ENCODE measurements around the gene RNF121. TPM values are rescaled to one million over a fixed set of nuclear protein-coding genes. Genes with fewer than 3 reads are reported as not detected.
A peak's percentile ranks its signal among the peaks of the same experiment; 100 is the strongest.

RNF121 gene
- total RNA-seq, 6 donors from 2014 or later, result 16.0 to 112 (median 28.3) TPM

DNA sequence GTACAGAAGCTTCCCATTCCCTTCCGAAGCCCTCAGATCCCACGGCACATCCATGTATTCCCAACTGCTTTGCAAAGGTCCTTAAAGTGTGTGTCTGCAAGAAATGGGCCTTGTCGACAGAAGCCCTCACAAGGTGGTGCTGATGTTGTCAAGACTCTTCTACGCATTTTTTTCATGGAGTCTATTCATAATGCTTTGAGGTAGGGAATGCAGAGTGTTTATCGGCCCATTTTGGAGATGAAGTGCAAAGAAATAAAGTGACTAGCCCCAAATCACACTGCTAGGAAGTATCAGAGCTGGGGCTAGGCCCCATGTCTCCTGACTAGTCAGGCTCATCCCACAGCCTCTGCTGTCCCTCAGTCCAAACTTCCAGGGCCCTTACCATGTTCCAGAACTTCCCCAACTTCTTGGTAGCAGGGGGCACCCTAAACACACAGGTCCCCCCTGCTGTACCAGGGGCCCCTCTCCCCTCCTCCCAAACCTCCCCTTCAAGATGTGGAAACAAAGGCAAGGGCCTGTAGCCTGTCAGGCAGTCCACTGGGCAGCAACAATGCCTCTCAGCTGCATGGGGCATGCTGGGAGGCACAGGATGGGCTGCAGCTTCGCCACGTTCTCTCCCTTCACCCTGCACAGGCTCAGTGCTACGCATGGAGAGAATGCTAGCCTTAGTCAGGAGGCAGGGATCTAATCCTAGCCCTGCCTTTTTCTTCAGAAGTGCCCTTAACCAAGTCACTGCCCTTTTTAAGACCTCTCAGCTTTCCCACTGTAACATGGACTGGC is 77.7 kb downstream of the RNF121 start:
- Histone ChIP-seq H3K9me3 (no peaks in the 10 kb centered on the region), H3K4me3 (no peak overlapping the region), H3K27me3 (no peaks in the 10 kb centered on the region), H3K4me1 (peaks cover 0 to 3% (median 0%) of the 10 kb centered on the region in 4 donors), H3K36me3 (peaks cover 78 to 100% (median 97%) of the 10 kb centered on the region in 4 donors), H3K27ac (no peak overlapping the region)
- DNase-seq (no peak), ATAC-seq (ENCODE audit: low FRiP score in 2 of 2) (no peak)
- no peak for TF ChIP-seq POLR2A (IDR thresholded peaks at IDR 0.05)
- TF ChIP-seq POLR2AphosphoS5 (IDR thresholded peaks at IDR 0.05), result no peak
- TF ChIP-seq, protein P1, sequence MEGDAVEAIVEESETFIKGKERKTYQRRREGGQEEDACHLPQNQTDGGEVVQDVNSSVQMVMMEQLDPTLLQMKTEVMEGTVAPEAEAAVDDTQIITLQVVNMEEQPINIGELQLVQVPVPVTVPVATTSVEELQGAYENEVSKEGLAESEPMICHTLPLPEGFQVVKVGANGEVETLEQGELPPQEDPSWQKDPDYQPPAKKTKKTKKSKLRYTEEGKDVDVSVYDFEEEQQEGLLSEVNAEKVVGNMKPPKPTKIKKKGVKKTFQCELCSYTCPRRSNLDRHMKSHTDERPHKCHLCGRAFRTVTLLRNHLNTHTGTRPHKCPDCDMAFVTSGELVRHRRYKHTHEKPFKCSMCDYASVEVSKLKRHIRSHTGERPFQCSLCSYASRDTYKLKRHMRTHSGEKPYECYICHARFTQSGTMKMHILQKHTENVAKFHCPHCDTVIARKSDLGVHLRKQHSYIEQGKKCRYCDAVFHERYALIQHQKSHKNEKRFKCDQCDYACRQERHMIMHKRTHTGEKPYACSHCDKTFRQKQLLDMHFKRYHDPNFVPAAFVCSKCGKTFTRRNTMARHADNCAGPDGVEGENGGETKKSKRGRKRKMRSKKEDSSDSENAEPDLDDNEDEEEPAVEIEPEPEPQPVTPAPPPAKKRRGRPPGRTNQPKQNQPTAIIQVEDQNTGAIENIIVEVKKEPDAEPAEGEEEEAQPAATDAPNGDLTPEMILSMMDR (IDR thresholded peaks at IDR 0.05), result no peak
- no peak for TF ChIP-seq EP300 (IDR thresholded peaks at IDR 0.05)
- WGBS, 2 donors, result 91 to 92% methylated on average over 7 to 8 of the region's 8 CpGs

DNA sequence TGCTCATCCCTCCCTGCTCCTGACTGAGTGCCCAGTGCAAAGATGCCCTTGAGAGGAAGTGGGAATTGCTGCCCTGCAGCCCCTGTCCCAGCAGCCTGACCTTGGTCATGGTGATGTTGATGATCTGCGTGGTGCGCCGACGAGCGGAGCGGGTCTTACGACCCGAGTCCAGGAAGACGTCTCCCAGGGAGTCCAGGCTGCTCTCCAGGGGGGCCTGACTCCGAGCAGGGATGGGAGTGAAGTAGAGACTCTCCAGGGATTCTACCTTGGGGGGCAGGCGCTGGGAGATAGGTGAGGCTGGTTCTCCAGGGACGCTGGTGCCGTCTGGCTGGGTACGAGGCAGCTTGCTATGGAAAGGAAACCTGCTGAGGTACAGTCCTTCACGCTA is 78.2 kb downstream of the RNF121 start:
- WGBS, 2 donors, result 93% methylated on average over 12 to 14 of the region's 15 CpGs
- H3K36me3 ChIP-seq, result peaks cover 77 to 100% (median 98%) of the 10 kb centered on the region in 4 donors
- H3K4me1 ChIP-seq, result no peaks in the 10 kb centered on the region
- no peak overlapping the region for H3K4me3 ChIP-seq
- no peaks in the 10 kb centered on the region for H3K27me3 ChIP-seq
- no peak overlapping the region for H3K27ac ChIP-seq
- peak in 1 of 2 donors; percentile 48 for DNase-seq
- TF ChIP-seq POLR2AphosphoS5 (IDR thresholded peaks at IDR 0.05) (no peak), POLR2A (IDR thresholded peaks at IDR 0.05) (no peak), EP300 (IDR thresholded peaks at IDR 0.05) (no peak)
- TF ChIP-seq, protein P1 (IDR thresholded peaks at IDR 0.05), result no peak
- H3K9me3 ChIP-seq, result no peaks in the 10 kb centered on the region
- no peak for ATAC-seq (ENCODE audit: low FRiP score in 2 of 2)

DNA sequence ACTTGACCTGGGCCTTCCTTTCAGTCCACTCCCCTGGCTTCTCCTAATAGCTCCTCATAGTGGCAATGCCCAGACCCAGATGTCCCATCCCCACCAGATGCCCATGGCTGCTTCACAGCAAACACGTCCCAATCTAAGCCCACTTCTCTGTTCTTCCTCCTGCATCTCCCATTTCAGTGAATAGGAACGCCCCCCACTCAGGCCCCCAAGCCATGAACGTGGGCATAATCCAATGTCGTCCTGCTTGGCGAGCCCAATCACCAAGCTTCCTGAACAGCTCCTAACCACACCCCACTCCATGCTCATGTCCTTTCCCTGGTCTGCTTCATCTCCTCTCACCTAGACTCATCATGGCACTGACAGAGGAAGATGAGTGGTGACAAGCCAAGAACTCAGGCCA is 78.7 kb downstream of the RNF121 start:
- no peak for DNase-seq
- peaks cover 76 to 100% (median 98%) of the 10 kb centered on the region in 4 donors for H3K36me3 ChIP-seq
- 85 to 94% methylated on average over 5 of the region's 5 CpGs for WGBS, 2 donors
- H3K4me3 ChIP-seq, result no peak overlapping the region
- H3K9me3 ChIP-seq, result no peaks in the 10 kb centered on the region
- TF ChIP-seq EP300 (IDR thresholded peaks at IDR 0.05), result no peak
- TF ChIP-seq POLR2A (IDR thresholded peaks at IDR 0.05), result no peak
- TF ChIP-seq POLR2AphosphoS5 (IDR thresholded peaks at IDR 0.05), result no peak
- TF ChIP-seq, protein P1 (IDR thresholded peaks at IDR 0.05), result no peak
- no peak overlapping the region for H3K27ac ChIP-seq
- no peak for ATAC-seq (ENCODE audit: low FRiP score in 2 of 2)
- H3K27me3 ChIP-seq, result no peaks in the 10 kb centered on the region
- peaks cover 0 to 3% (median 0%) of the 10 kb centered on the region in 4 donors for H3K4me1 ChIP-seq

DNA sequence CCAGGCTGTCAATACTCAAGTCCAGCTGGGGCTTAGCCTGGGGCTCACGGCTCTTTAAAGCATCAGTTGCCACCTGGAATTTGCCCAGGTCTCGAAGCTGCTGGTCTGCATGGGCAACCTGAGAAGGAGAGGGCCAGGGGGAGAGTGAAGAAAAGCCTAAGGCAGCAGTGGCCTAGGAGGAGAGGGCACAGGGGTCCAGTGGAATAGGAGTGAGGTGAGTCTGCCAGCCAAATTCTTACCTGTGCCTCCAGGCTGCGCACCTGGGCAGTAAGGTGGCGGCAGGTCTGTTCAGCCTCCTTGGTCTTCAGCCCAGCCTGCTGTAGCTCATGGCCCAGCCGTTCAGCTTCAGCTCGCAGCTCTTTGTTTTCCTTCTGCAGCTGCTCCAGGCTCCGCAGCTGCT is 79.9 kb downstream of the RNF121 start:
- H3K9me3 ChIP-seq, result no peaks in the 10 kb centered on the region
- H3K27me3 ChIP-seq, result no peaks in the 10 kb centered on the region
- no peak for ATAC-seq (ENCODE audit: low FRiP score in 2 of 2)
- DNase-seq, result no peak
- 92 to 94% methylated on average over 7 of the region's 7 CpGs for WGBS, 2 donors
- H3K4me1 ChIP-seq, result peaks cover 0 to 14% (median 8%) of the 10 kb centered on the region in 4 donors
- H3K36me3 ChIP-seq, result peaks cover 78 to 100% (median 98%) of the 10 kb centered on the region in 4 donors
- H3K27ac ChIP-seq, result no peak overlapping the region
- H3K4me3 ChIP-seq, result no peak overlapping the region
- TF ChIP-seq, protein P1 (IDR thresholded peaks at IDR 0.05), result no peak
- TF ChIP-seq POLR2A (IDR thresholded peaks at IDR 0.05), result no peak
- no peak for TF ChIP-seq POLR2AphosphoS5 (IDR thresholded peaks at IDR 0.05)
- no peak for TF ChIP-seq EP300 (IDR thresholded peaks at IDR 0.05)

All from upper lobe of left lung (tissue), 6 donors.